Right renal pelvis (tissue), 4 donors: ENCODE results near the gene HRH2. TPM values are rescaled to one million over a fixed set of nuclear protein-coding genes. Genes with fewer than 3 reads are reported as not detected.
"Not testable (repeated sequence)": the region's sequence is repeated elsewhere in the genome, so short reads cannot be mapped to it uniquely, and the experiment has no call there.

Source experiments
- DNase-seq, 4 donors: peaks; one replicate each; pipeline ENCODE4 v3.0.0-alpha.2; 2013; ENCODE audit warnings: low read depth in 4 of 4, low spot score in 3 of 4, missing footprints in 1 of 4
- polyA plus RNA-seq, 4 donors: library from polyadenylated mRNA; unstranded; fragments of 120-200 nt; gene quantifications; one replicate each; pipeline ENCODE4 v1.2.1, GENCODE V29; 2013; ENCODE audit not compliant: insufficient read length in 4 of 4

The HRH2 gene
- polyA plus RNA-seq, 4 donors, result 2.5 to 4.0 (median 2.8) TPM

GRCh38 chr5:175735701-175736100, 77.8 kb downstream of the HRH2 start:
- no peak for DNase-seq

GRCh38 chr5:175736652-175737051, 78.8 kb downstream of the HRH2 start:
- DNase-seq, result no peak

GRCh38 chr5:175737481-175737880, 79.6 kb downstream of the HRH2 start:
- no peak for DNase-seq

- no peak for DNase-seq
Observed at GRCh38 chr5:175738126-175738525, 80.3 kb downstream of the HRH2 start.

GRCh38 chr5:175738602-175739133, 80.8 kb downstream of the HRH2 start:
- no peak for DNase-seq

GRCh38 chr5:175740014-175740413, 82.1 kb downstream of the HRH2 start:
- no peak for DNase-seq

- no peak for DNase-seq
Observed at GRCh38 chr5:175741556-175741955, 83.7 kb downstream of the HRH2 start.

GRCh38 chr5:175742290-175742994, 84.6 kb downstream of the HRH2 start:
- no peak for DNase-seq

GRCh38 chr5:175743676-175744210, 85.9 kb downstream of the HRH2 start:
- DNase-seq, result peak in 2 of 4 donors; percentile 26 to 27

GRCh38 chr5:175745210-175745609, 87.3 kb downstream of the HRH2 start:
- DNase-seq, result no peak

- DNase-seq, result no peak
Observed at GRCh38 chr5:175746851-175747250, 89.0 kb downstream of the HRH2 start.

GRCh38 chr5:175747539-175748060, 89.7 kb downstream of the HRH2 start:
- no peak for DNase-seq

- no peak for DNase-seq
Observed at GRCh38 chr5:175748650-175749049, 90.8 kb downstream of the HRH2 start.

- no peak for DNase-seq
Observed at GRCh38 chr5:175749591-175749990, 91.7 kb downstream of the HRH2 start.

- no peak for DNase-seq
Observed at GRCh38 chr5:175750511-175750931, 92.7 kb downstream of the HRH2 start.

- no peak for DNase-seq
Observed at GRCh38 chr5:175751369-175751768, 93.5 kb downstream of the HRH2 start.

GRCh38 chr5:175752826-175753535, 95.1 kb downstream of the HRH2 start:
- DNase-seq, result no peak

GRCh38 chr5:175753536-175754402, 95.9 kb downstream of the HRH2 start:
- no peak for DNase-seq

GRCh38 chr5:175759991-175760390, 102.1 kb downstream of the HRH2 start:
- DNase-seq, result not testable (repeated sequence)
